ENCODE data around the gene SNX30.
"Not testable (repeated sequence)": the region's sequence is repeated elsewhere in the genome, so short reads cannot be mapped to it uniquely, and the experiment has no call there.

The SNX30 gene, protein sequence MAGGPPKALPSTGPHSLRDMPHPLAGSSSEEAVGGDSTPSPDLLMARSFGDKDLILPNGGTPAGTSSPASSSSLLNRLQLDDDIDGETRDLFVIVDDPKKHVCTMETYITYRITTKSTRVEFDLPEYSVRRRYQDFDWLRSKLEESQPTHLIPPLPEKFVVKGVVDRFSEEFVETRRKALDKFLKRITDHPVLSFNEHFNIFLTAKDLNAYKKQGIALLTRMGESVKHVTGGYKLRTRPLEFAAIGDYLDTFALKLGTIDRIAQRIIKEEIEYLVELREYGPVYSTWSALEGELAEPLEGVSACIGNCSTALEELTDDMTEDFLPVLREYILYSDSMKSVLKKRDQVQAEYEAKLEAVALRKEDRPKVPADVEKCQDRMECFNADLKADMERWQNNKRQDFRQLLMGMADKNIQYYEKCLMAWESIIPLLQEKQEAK

DNA sequence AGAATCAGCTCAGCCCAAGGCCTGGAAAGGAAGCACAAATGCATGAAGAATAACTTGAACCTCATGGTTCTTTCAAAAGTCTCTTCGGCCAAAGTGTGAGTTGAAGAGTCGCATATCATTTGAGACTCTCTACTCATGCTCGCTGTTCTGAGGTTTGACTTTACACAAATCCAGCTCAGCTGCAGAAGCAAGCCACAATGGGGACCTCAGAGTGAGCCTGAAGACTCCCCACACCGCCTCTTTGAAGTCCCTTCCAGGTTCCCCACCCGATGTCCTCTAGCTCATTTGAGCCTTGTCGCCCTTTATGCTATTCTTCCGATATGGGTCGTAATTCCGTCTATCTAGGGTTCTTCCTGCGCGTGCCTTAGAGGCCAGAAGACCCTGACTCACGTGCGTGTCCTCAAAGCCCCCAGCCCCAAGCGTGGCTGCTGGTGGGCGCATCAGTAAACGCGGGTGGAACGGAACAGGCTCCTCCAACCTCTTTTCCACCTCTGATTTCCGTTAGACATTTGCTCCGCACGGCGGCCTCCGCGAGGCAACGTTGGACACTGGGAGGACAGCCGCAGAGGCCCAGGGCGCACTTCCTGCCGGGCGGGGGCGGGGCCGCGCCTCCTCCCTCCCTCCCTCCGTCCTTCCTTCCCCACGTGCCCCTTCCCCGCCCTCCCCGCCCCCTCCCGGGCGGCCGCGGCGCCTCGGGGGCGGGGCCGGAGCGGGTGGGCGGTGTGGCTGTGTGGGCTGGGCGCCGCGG is at the start of gene SNX30:
TSS of gene SNX30 (plus strand) at position 745 of the 748 bp plus-strand sequence. CDS start 242 bp downstream, outside the sequence.
- peak; percentile 37 to 65 for DNase-seq (ENCODE audit: low read depth in 2 of 2)

GRCh38 chr9:112703304-112703703 is 47.3 kb upstream of the SNX30 start:
- no peak for DNase-seq (ENCODE audit: low read depth in 2 of 2)

DNA sequence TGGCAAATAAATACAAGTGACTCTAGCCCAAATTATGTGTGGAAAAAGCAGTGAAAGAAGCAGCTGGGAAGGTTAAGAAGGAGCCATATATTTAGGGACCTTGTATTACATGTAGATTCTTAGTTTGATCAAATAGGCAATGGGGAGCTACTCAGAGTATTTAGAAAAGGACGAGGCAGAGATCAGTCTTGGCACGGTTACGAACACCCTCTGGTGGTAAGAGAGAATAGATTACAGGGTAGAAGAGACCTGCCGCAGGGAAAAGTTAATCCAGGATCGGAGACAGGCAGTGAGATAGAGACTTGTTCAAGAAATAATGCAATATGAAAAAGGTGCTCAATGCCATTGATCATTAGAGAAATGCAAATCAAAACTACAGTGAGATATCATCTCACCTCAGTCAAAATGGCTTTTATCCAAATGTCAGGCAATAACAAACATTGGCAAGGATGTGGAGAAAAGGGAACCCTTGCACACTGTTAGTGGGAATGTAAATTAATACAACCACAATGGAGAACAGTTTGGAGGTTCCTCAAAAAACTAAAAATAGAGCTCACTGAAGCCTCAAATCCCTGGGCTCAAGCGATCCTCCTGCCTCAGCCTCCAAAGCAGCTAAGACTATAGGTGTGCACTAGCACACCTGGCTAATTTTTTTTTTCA is 44.7 kb upstream of the SNX30 start:
- no peak for DNase-seq (ENCODE audit: low read depth in 2 of 2)

DNA sequence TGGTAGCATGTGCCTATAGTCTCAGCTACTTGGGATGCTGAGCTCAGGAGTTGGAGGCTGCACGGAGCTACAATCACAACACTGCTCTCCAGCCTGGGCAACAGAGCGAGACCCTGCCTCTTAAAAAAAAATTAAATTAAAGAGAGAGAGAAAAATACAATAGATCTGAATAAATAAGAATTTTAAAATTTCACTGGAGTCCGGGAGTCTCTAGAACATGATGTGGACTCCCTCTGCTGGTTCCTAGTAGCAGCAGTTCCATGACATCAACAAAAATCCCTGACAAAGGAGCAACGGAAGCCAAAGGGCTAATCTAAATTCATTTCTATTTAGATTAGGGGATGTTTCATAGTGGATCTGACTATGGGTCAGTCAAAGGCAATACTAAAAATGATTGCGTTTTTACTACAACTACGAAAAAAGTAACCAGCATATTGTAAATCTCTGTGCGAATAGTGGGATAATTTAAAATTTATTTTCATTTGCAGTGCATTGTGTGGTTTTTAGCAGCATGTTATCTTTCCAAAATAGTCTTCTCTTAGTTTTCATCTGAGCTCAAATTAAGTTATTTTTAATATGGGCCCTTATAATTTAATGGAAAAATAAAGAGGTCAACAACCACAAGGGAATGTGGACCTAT is 39.4 kb upstream of the SNX30 start:
- DNase-seq (ENCODE audit: low read depth in 2 of 2) = no peak

DNA sequence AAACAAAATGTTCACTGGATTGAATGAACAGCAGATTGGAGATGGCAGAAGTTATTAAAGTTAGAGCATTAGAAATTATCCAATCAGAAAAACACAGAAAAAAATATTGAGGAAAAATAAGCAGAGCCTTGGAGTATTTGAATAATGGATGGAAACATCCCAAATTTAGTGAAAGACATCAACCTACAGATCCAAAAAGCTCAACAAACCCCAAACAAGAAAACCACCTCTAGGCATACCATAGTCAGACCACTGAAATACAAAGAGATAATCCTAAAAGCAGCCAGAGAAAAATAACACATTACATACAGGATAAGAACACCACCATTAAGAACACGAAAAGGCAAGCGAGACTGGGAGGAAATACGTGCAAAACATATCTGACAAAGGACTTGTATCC is 37.9 kb upstream of the SNX30 start:
- DNase-seq (ENCODE audit: low read depth in 2 of 2) = no peak

DNA sequence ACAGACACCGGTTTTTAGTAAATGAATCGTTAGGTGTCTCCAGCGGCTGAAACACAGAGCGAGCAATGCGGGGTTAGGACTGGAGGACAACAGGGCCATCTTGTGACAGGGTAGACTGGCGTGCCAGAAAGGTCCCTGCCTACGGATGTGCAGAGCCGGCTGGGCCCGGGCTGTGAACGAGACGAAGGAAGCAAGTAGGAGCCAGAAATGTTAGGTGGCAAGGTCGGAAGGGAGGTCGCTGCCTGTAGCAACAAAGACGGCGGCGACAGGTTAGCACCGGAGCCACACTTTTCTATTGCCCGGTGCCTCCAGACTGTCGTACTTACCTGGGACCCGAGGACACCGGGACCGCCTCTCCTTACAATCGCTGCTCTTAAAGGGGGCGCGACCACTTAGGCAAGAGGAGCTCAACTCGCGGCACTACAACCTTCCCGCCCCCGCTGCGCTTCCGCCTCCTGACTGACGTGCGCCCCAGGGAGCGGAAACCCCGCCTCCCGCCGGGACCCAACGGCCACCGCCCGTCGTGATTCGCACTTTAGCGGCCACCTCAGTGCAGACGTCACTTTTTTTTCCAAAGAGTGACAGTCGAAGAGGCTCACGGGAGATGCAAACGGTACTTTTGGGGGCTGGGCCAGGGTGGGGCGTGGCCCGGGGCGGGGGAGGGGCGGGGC is 32.8 kb upstream of the SNX30 start, which contains the start of gene INIP:
TSS of gene INIP (minus strand) at position 457 of the 671 bp plus-strand sequence. CDS start 1,632 bp downstream, outside the sequence.
- DNase-seq (ENCODE audit: low read depth in 2 of 2) = peak; percentile 92 to 94

GRCh38 chr9:112719241-112719691 is 31.3 kb upstream of the SNX30 start:
- DNase-seq (ENCODE audit: low read depth in 2 of 2) = no peak

- no peak for DNase-seq (ENCODE audit: low read depth in 2 of 2)
Observed at GRCh38 chr9:112719696-112720095, 30.9 kb upstream of the SNX30 start.

GRCh38 chr9:112720113-112720780 is 30.3 kb upstream of the SNX30 start:
- no peak for DNase-seq (ENCODE audit: low read depth in 2 of 2)

- not testable (repeated sequence) for DNase-seq (ENCODE audit: low read depth in 2 of 2)
Observed at GRCh38 chr9:112722749-112723148, 27.8 kb upstream of the SNX30 start.

DNA sequence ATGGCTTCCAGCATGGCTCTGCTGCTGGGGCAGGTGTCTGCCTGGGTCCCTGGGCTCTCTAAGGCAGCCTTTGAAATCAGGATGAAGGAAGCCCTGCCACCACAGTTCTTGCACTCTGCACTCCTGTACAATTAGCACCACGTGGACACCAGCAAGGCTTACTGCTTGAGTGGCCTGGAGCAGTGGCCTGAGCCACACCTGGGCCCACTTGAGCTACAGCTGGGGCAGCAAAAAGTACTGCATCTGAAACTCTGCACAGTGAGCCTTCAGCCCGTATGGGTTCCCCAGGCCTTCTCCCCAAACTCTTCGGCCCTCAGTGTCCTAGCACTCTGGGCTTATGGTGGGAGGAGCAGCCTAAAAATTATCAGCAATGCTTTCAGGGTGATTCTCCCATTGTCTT is 24.6 kb upstream of the SNX30 start:
- no peak for DNase-seq (ENCODE audit: low read depth in 2 of 2)

DNA sequence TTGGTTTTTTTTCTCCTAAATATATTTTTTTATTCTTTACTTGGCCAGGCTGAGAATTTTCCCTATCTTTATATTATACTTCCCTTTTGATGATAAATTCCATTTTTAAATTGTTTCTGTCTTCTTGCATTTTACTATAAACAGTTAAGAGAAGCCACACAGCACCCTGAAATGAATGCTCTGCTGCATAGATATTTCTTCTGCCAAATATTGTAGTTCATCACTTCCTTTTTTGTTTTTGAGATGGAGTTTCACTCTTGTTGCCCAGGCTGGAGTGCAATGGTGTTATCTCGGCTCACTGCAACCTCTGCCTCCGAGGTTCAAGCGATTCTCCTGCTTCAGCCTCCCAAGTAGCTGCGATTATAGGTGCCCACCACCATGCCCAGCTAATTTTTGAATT is 24.1 kb upstream of the SNX30 start:
- DNase-seq (ENCODE audit: low read depth in 2 of 2) = no peak

GRCh38 chr9:112728401-112728800 is 22.2 kb upstream of the SNX30 start:
- no peak for DNase-seq (ENCODE audit: low read depth in 2 of 2)

DNA sequence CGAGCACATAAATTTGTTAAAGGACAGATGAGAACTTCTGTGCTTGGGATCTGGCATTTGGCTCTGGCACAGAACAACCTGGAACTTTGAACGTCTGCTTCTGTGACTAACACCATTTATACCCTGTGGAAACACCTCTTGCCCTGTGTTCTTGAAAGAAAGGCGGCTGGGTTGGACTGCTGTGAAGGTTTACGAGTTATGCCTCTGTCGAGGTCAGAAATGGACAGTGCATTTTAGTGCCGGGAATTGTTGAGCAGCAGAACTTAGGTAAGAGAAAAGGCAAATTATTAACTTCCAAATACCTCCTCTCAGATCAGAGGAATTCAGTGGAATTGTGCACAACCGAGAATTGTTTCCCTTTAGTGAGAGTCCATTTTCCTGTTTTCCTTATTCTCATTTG is 18.6 kb upstream of the SNX30 start:
- DNase-seq (ENCODE audit: low read depth in 2 of 2) = no peak

DNA sequence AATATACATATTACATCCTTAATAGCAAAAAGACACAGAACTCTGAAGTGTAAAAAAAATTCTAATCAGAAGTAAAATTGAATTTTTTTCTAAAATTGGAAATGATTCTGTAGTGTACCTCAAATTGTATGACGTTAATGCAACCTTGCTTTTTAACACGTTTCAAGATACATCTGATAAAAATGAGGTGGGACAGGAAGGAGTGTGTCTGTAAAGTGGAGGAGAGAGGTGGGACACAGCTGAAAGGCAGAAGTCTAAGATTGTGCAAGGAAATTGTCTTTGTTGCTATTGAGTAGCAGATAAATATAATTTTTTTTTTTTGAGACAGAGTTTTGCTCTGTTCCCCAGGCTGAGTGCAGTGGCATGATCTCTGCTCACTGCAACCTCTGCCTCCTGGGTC is 15.7 kb upstream of the SNX30 start:
- no peak for DNase-seq (ENCODE audit: low read depth in 2 of 2)

DNA sequence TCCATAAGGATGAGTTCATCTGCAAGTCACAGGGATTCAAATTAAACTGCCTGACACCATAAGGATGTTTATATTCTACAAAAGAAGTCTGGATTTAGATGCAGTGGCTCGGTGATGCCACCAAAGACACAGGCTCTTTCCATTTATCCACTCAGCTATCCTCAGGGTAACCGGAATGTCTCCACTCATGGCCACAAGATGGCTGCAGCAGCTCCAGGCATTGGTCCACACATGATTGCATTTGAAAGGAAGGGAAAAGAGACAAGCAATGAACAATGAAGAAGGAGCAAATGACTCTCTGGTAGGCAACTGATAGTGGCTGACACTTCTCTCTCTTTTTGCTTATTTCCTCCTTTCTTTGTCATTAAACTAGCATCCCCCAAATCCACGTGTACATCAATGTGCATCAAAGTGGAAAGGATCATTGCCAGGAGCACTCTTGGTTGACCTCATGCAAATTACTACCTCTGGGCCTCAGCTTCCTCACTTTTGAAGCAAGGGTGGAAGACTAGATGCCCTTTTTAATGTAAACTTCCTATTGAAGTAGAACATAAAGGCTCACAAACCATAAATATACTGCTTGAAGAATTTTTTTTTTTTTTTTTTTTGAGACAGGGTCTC is 7.2 kb upstream of the SNX30 start:
- DNase-seq (ENCODE audit: low read depth in 2 of 2) = no peak

GRCh38 chr9:112744177-112744576 is 6.4 kb upstream of the SNX30 start:
- no peak for DNase-seq (ENCODE audit: low read depth in 2 of 2)

- no peak for DNase-seq (ENCODE audit: low read depth in 2 of 2)
Observed at GRCh38 chr9:112747094-112747493, 3.5 kb upstream of the SNX30 start.

DNA sequence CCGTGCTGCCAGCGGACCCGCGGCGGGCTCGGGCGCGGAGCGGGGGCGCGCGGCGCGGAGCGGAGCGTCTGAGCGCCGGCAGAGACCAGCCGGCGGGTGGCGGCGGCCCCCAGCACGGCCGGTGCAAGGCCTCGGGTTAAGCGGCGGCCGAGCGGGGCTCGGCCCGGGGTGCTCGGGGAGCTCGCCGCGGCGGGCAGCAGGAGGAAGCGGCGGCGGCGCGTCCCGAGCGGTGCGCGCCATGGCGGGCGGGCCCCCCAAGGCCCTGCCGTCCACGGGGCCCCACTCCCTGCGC is 150 bp downstream of the SNX30 start:
- no peak for DNase-seq (ENCODE audit: low read depth in 2 of 2)

GRCh38 chr9:112751056-112751795 is 666 bp downstream of the SNX30 start:
- DNase-seq (ENCODE audit: low read depth in 2 of 2) = peak; percentile 7 to 14
